NCI-H2196 (cell line): ENCODE data around the gene SPRYD4.
A peak's percentile ranks its signal among the peaks of the same experiment; 100 is the strongest.

ENCODE experiments used
- DNase-seq: peaks from one replicate; lab custom pipeline; 2025; ENCODE audit not compliant: unreplicated experiment; lab: John Stamatoyannopoulos, UW

The SPRYD4 gene

DNA sequence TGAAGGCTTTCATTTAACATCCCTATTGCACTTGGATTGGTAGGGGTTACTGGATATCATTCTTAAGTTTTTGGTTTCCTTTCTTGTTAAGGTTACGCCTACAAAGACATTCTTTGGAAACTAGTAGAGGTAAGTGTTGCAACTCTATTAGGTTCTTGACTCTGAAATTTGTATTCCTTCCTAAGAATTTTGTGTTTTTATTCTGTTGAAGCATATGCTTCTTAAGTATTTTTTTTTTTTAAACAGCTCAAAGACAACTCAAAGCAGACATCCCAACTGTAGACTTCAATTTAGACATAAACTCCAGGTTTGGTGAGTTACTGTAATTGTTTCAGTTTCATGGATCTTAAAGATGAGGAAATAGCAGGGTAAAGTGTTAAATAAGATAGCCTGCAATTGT, 52.1 kb downstream of the SPRYD4 start:
- no peak for DNase-seq

DNA sequence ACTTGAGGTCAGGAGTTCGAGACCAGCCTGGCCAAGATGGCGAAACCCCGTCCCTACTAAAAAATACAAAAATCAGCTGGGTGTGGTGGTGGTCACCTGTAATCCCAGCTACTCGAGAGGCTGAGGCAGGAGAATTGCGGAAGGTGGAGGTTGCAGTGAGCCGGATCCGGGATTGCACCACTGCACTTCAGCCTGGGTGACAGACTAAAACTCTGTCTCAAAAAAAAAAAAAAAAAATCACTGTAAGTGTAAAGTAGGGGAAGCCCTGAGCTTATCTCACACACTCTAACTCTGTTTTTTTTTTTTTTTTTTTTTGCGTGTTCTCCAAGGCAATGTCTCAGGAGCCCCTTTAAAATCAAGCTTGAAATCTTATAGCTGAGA, 52.8 kb downstream of the SPRYD4 start:
- DNase-seq, result no peak

GRCh38 chr12:56521590-56522371, 53.4 kb downstream of the SPRYD4 start, which contains the start of gene RBMS2:
RBMS2 (plus strand) TSS chr12:56521820; CDS start chr12:56522024, 204 bp downstream.
- peak; percentile 57 for DNase-seq

DNA sequence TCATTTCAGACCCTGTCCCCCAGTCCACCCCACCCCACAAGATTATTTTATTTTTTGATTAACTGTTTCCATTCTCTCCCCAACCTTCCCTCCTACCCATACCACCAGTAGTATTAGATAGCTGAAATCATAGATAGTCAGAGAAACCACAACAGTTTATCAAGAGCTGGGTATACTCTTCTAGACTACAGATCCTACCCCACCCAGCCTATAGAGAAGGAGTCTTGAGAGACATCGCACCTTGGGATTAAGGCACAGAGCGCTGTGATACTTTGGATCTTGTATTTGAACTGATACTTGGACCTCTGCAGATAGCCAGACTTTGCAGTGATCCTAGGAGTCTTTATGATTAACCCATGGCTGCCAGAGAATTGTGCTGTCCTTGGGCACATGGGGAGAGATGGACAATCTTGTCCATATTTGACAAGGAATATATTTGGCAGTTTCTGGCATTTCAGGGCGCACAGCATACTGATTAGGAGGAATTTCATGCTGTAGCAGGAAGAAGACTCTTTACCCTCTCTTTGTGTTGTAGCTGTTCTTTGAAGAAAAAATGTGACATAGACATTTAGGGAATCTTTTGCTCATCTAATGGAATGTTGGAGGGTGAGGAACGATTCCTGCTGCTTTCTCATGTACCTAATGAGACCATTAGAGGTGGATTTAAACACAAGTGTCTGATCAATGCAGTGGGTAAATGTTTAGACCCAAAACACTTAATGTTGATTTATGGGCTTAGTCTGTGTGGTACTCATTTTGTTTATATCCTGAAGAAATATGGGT, 54.2 kb downstream of the SPRYD4 start:
- DNase-seq, result no peak

DNA sequence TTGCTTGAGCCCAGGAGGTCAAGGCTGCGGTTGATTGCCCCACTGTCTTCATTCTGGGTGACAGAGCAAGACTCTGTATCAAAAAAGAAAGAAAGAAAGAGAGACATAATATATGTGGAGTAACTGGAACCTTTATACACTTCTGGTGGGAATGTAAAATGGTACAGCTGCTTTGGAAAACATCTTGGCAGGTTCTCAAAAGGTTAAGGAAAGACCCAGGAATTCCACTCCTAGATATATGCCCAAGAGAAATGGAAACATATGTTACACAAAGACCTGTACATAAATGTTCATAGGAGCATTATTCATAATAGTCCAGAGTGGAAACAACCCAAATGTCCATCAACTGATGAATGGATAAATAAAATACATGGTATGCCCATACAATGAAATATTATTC, 60.5 kb downstream of the SPRYD4 start:
- DNase-seq, result no peak
